Measurements from ENCODE around the gene FNIP2.

FNIP2 gene

GRCh38 chr4:158778156-158778711 is 9.4 kb downstream of the FNIP2 start:
- Histone ChIP-seq H3K4me2 (ENCODE audit: low read depth, low read length, poor library complexity, severe bottlenecking) (peak overlapping the region; percentile 77), H2AFZ (ENCODE audit: low read length) (no peak overlapping the region), H3K27me3 (ENCODE audit: insufficient read depth, low read length, poor library complexity, severe bottlenecking) (no peaks in the 10 kb centered on the region), H3F3A (ENCODE audit: low read depth) (no peaks in the 10 kb centered on the region), H3K9me2 (replicated peaks; ENCODE audit: low read depth, low read length) (no peaks in the 10 kb centered on the region), H3K4me3 (ENCODE audit: low read length, poor library complexity, severe bottlenecking) (peak overlapping the region; percentile 57), H3K79me2 (ENCODE audit: insufficient read depth, low read length) (peaks cover 96% of the 10 kb centered on the region), H3K36me3 (ENCODE audit: insufficient read depth, low read length) (no peaks in the 10 kb centered on the region), H4K20me1 (ENCODE audit: insufficient read depth, low read length, poor library complexity, severe bottlenecking) (peaks cover 18% of the 10 kb centered on the region), H3K9me3 (ENCODE audit: insufficient read depth, low read depth, low read length) (no peaks in the 10 kb centered on the region), H3K9ac (ENCODE audit: low read depth, low read length, poor library complexity, severe bottlenecking) (peak overlapping the region; percentile 18), H3K4me1 (ENCODE audit: insufficient read depth, low read length, poor library complexity, severe bottlenecking) (peaks cover 72% of the 10 kb centered on the region)
- TF ChIP-seq EZH2phosphoT487 (IDR thresholded peaks at IDR 0.05; ENCODE audit: borderline replicate concordance): no peak
- TF ChIP-seq, protein P1, sequence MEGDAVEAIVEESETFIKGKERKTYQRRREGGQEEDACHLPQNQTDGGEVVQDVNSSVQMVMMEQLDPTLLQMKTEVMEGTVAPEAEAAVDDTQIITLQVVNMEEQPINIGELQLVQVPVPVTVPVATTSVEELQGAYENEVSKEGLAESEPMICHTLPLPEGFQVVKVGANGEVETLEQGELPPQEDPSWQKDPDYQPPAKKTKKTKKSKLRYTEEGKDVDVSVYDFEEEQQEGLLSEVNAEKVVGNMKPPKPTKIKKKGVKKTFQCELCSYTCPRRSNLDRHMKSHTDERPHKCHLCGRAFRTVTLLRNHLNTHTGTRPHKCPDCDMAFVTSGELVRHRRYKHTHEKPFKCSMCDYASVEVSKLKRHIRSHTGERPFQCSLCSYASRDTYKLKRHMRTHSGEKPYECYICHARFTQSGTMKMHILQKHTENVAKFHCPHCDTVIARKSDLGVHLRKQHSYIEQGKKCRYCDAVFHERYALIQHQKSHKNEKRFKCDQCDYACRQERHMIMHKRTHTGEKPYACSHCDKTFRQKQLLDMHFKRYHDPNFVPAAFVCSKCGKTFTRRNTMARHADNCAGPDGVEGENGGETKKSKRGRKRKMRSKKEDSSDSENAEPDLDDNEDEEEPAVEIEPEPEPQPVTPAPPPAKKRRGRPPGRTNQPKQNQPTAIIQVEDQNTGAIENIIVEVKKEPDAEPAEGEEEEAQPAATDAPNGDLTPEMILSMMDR (conservative IDR thresholded peaks at IDR 0.05; ENCODE audit: low read length): no peak

DNA sequence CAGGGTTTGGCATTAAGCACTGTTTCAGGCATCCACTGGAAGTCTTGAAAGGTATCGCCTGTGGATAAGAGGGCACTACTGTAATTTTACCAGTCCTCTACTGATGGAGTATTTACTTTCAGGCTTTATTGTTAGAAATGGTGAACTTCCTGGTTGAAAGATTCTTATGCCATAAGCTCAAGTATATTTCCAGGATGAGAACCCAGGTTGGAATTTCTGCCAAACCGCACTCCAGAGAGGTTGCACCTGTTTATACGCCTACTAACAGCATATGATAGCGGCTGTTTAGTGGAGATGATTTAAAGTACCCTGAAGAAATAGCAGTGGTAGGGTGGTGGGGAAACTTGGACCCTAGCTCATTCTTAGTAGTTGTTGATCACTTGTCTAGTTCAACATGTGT is 9.9 kb downstream of the FNIP2 start:
- no peak for TF ChIP-seq EZH2phosphoT487 (IDR thresholded peaks at IDR 0.05; ENCODE audit: borderline replicate concordance)
- TF ChIP-seq, protein P1 (conservative IDR thresholded peaks at IDR 0.05; ENCODE audit: low read length): no peak
- Histone ChIP-seq H2AFZ (ENCODE audit: low read length) (no peak overlapping the region), H3K9me2 (replicated peaks; ENCODE audit: low read depth, low read length) (no peaks in the 10 kb centered on the region), H3K79me2 (ENCODE audit: insufficient read depth, low read length) (peaks cover 96% of the 10 kb centered on the region), H3K36me3 (ENCODE audit: insufficient read depth, low read length) (no peaks in the 10 kb centered on the region), H4K20me1 (ENCODE audit: insufficient read depth, low read length, poor library complexity, severe bottlenecking) (peaks cover 14% of the 10 kb centered on the region), H3K27me3 (ENCODE audit: insufficient read depth, low read length, poor library complexity, severe bottlenecking) (no peaks in the 10 kb centered on the region), H3K9me3 (ENCODE audit: insufficient read depth, low read depth, low read length) (no peaks in the 10 kb centered on the region), H3K4me2 (ENCODE audit: low read depth, low read length, poor library complexity, severe bottlenecking) (peak overlapping the region; percentile 77), H3K4me1 (ENCODE audit: insufficient read depth, low read length, poor library complexity, severe bottlenecking) (peaks cover 72% of the 10 kb centered on the region), H3K9ac (ENCODE audit: low read depth, low read length, poor library complexity, severe bottlenecking) (no peak overlapping the region), H3K4me3 (ENCODE audit: low read length, poor library complexity, severe bottlenecking) (peak overlapping the region; percentile 1), H3F3A (ENCODE audit: low read depth) (no peaks in the 10 kb centered on the region)

DNA sequence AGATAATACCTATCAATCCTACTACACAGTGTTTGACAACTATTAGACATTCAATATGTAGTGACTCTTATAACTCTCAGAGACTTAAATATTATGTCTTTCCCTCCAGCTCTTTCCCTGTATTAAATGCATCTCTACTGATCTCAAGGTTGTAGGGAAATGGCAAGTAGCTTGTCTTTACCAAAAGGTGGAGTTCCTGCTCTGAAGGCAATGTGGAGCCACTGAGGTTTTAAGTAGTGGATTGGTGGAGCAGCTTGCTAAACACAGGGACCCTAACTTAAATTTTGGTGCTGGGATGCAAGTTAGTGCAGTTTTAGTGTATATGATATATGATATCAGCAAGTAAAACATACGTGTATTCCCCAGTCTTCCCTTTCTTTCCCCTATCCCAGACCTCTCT is 13.1 kb downstream of the FNIP2 start:
- Histone ChIP-seq H3K4me3 (ENCODE audit: low read length, poor library complexity, severe bottlenecking) (no peak overlapping the region), H3K79me2 (ENCODE audit: insufficient read depth, low read length) (peaks cover 95% of the 10 kb centered on the region), H3K4me2 (ENCODE audit: low read depth, low read length, poor library complexity, severe bottlenecking) (peak overlapping the region; percentile 8), H3K9ac (ENCODE audit: low read depth, low read length, poor library complexity, severe bottlenecking) (peak overlapping the region; percentile 0), H3K9me2 (replicated peaks; ENCODE audit: low read depth, low read length) (no peaks in the 10 kb centered on the region), H3K36me3 (ENCODE audit: insufficient read depth, low read length) (no peaks in the 10 kb centered on the region), H4K20me1 (ENCODE audit: insufficient read depth, low read length, poor library complexity, severe bottlenecking) (peaks cover 7% of the 10 kb centered on the region), H2AFZ (ENCODE audit: low read length) (no peak overlapping the region), H3K9me3 (ENCODE audit: insufficient read depth, low read depth, low read length) (no peaks in the 10 kb centered on the region), H3F3A (ENCODE audit: low read depth) (no peaks in the 10 kb centered on the region), H3K27me3 (ENCODE audit: insufficient read depth, low read length, poor library complexity, severe bottlenecking) (no peaks in the 10 kb centered on the region), H3K4me1 (ENCODE audit: insufficient read depth, low read length, poor library complexity, severe bottlenecking) (peaks cover 66% of the 10 kb centered on the region)
- TF ChIP-seq EZH2phosphoT487 (IDR thresholded peaks at IDR 0.05; ENCODE audit: borderline replicate concordance): no peak
- TF ChIP-seq, protein P1 (conservative IDR thresholded peaks at IDR 0.05; ENCODE audit: low read length): peak; percentile 37
